ENCODE results near the gene OPA1. TPM values are rescaled to one million over a fixed set of nuclear protein-coding genes. Genes with fewer than 3 reads are reported as not detected.

Gene OPA1
- total RNA-seq, 1 experiment from 2014 or later: 84.4 TPM

DNA sequence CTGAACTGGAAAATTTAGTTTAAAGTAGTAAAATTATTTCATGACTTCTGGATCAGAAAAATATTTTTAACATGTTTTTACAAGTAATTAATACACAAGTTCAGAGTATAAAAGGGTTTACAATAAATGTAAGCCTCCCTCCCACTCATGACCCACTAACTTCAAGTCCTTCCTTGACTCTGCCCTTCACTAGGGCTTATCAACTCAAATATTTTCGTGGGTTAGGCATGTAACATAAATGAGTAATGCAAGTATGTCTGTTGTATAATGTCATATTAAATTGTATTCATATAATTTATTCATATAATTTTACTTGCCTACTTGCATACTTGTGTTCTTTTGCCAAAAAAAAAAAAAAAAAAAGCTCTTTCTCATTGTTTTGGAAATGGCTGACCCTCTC, 3.4 kb upstream of the OPA1 start:
- CTCF ChIA-PET: interaction anchor here (0.6 kb wide), 1 partner anchor 726 kb away, joined by 7 read pairs; no protein-coding TSS in a partner anchor
- BruUV-seq (replicated peaks): no TSS peak
- intact Hi-C loops (cut with micrococcal nuclease; ENCODE audit: unreplicated experiment): no loop called here
- no peak for TF ChIP-seq EZH2 (IDR thresholded peaks at IDR 0.05; ENCODE audit: borderline replicate concordance, low read depth, low read length, poor library complexity, severe bottlenecking)
- TF ChIP-seq, protein P1, sequence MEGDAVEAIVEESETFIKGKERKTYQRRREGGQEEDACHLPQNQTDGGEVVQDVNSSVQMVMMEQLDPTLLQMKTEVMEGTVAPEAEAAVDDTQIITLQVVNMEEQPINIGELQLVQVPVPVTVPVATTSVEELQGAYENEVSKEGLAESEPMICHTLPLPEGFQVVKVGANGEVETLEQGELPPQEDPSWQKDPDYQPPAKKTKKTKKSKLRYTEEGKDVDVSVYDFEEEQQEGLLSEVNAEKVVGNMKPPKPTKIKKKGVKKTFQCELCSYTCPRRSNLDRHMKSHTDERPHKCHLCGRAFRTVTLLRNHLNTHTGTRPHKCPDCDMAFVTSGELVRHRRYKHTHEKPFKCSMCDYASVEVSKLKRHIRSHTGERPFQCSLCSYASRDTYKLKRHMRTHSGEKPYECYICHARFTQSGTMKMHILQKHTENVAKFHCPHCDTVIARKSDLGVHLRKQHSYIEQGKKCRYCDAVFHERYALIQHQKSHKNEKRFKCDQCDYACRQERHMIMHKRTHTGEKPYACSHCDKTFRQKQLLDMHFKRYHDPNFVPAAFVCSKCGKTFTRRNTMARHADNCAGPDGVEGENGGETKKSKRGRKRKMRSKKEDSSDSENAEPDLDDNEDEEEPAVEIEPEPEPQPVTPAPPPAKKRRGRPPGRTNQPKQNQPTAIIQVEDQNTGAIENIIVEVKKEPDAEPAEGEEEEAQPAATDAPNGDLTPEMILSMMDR (conservative IDR thresholded peaks at IDR 0.05; ENCODE audit: low read depth, low read length): no peak
- POLR2A ChIA-PET (ENCODE audit: low non-redundant PET): no interaction called here
- no peak for DNase-seq (ENCODE audit: low spot score)
- Histone ChIP-seq H3K36me3 (ENCODE audit: insufficient read depth, low read length, poor library complexity, severe bottlenecking) (no peaks in the 10 kb centered on the region), H3K27me3 (replicated peaks; ENCODE audit: insufficient read depth, low read depth, low read length, poor library complexity) (no peaks in the 10 kb centered on the region), H3K4me3 (ENCODE audit: low read depth, low read length, poor library complexity, severe bottlenecking) (no peak overlapping the region), H3K27ac (ENCODE audit: low read depth, low read length, poor library complexity, severe bottlenecking) (no peak overlapping the region), H3K9me3 (ENCODE audit: low read depth, low read length, poor library complexity, severe bottlenecking) (no peaks in the 10 kb centered on the region), H3K4me1 (ENCODE audit: insufficient read depth, low read length, poor library complexity, severe bottlenecking) (peaks cover 10% of the 10 kb centered on the region)

DNA sequence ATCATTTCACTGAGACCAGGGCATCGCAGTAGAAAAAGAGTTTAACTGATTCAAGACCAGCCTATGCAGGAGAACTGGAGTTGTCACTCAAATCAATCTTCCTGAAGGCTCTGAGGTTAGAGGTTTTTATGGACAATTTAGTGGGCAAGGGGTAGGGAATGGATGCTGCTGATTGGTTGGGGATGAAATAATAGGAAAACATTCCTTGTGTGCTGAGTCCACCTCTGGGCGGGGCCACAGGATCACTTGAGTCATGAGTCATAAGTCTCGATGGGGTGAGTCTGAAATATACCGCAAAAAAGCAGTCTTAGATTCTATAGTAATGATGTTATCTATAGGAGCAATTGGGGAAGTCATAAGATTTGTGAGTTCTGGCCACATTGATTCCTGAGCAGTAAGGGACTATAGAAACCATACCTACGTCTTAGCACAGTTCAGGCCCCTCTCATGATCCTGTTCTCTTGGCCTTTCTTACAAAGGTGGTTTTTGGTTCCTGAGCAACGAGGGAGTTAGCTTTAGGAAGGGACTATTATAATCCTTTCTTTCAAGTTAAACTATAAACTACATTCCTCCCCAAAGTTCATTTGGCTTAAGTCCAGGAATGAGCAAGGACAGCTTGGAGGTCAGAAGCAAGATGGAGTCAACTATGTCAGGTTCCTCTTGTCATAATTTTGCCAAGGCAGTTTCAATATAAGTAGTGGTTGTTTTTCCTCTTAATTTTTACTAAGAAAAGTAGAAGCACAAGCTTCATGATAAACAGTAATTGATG, 2.7 kb upstream of the OPA1 start:
- POLR2A ChIA-PET (ENCODE audit: low non-redundant PET): no interaction called here
- Histone ChIP-seq H3K4me1 (ENCODE audit: insufficient read depth, low read length, poor library complexity, severe bottlenecking) (peaks cover 10% of the 10 kb centered on the region), H3K27me3 (replicated peaks; ENCODE audit: insufficient read depth, low read depth, low read length, poor library complexity) (no peaks in the 10 kb centered on the region), H3K4me3 (ENCODE audit: low read depth, low read length, poor library complexity, severe bottlenecking) (no peak overlapping the region), H3K27ac (ENCODE audit: low read depth, low read length, poor library complexity, severe bottlenecking) (no peak overlapping the region), H3K9me3 (ENCODE audit: low read depth, low read length, poor library complexity, severe bottlenecking) (no peaks in the 10 kb centered on the region), H3K36me3 (ENCODE audit: insufficient read depth, low read length, poor library complexity, severe bottlenecking) (no peaks in the 10 kb centered on the region)
- TF ChIP-seq, protein P1 (conservative IDR thresholded peaks at IDR 0.05; ENCODE audit: low read depth, low read length): no peak
- no peak for TF ChIP-seq EZH2 (IDR thresholded peaks at IDR 0.05; ENCODE audit: borderline replicate concordance, low read depth, low read length, poor library complexity, severe bottlenecking)
- CTCF ChIA-PET: interaction anchor here (0.6 kb wide), 1 partner anchor 725 kb away, joined by 7 read pairs; no protein-coding TSS in a partner anchor
- intact Hi-C loops (cut with micrococcal nuclease; ENCODE audit: unreplicated experiment): no loop called here
- peak; percentile 48 for DNase-seq (ENCODE audit: low spot score)
- BruUV-seq (replicated peaks): no TSS peak

DNA sequence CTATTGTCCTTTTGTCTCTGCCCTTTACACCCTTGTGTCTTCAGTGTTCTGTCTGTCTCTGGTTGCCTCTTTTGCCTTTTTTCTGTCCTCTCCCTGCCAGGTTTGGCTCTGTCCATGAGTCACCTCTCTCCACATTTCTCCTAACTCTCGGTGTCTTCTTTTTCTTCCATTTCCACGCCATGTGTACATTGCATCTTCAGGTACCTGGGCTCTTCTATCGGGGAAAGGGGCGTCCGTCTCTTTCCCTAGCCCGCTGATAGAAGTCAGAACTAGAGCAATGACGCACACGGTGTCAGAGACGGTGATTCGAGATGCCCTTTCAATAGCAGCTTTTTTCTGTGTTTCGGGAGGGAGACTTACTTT, 641 bp downstream of the OPA1 start:
- Histone ChIP-seq H3K27me3 (replicated peaks; ENCODE audit: insufficient read depth, low read depth, low read length, poor library complexity) (no peaks in the 10 kb centered on the region), H3K27ac (ENCODE audit: low read depth, low read length, poor library complexity, severe bottlenecking) (peak overlapping the region; percentile 91), H3K36me3 (ENCODE audit: insufficient read depth, low read length, poor library complexity, severe bottlenecking) (no peaks in the 10 kb centered on the region), H3K4me1 (ENCODE audit: insufficient read depth, low read length, poor library complexity, severe bottlenecking) (peaks cover 15% of the 10 kb centered on the region), H3K9me3 (ENCODE audit: low read depth, low read length, poor library complexity, severe bottlenecking) (no peaks in the 10 kb centered on the region), H3K4me3 (ENCODE audit: low read depth, low read length, poor library complexity, severe bottlenecking) (peak overlapping the region; percentile 94)
- TF ChIP-seq EZH2 (IDR thresholded peaks at IDR 0.05; ENCODE audit: borderline replicate concordance, low read depth, low read length, poor library complexity, severe bottlenecking): no peak
- TF ChIP-seq, protein P1 (conservative IDR thresholded peaks at IDR 0.05; ENCODE audit: low read depth, low read length): no peak
- ChIA-PET POLR2A (ENCODE audit: low non-redundant PET) (no interaction called here), CTCF (no interaction called here)
- DNase-seq (ENCODE audit: low spot score): peak; percentile 18
- no TSS peak for BruUV-seq (replicated peaks)
- intact Hi-C loops (cut with micrococcal nuclease; ENCODE audit: unreplicated experiment): no loop called here

Measured in A673 (cell line).